Eye (tissue), 1 donor: ENCODE measurements around the gene OVOL3.
"Not testable (repeated sequence)": the region's sequence is repeated elsewhere in the genome, so short reads cannot be mapped to it uniquely, and the experiment has no call there.

ENCODE experiments used
- DNase-seq: peaks from one replicate; pipeline ENCODE4 v3.0.0-alpha.2; 2015

OVOL3 gene

GRCh38 chr19:36110487-36111199, at the start of gene OVOL3:
OVOL3 (plus strand) TSS chr19:36111143; CDS start chr19:36111203, 60 bp downstream.
- DNase-seq = no peak

GRCh38 chr19:36061367-36061766, 49.6 kb upstream of the OVOL3 start:
- DNase-seq = no peak

- DNase-seq = no peak
These were observed 46.1 kb upstream of the OVOL3 start for GRCh38 chr19:36064826-36065225.

GRCh38 chr19:36067681-36068080, 43.3 kb upstream of the OVOL3 start:
- no peak for DNase-seq

GRCh38 chr19:36068810-36069499, 42.0 kb upstream of the OVOL3 start:
- not testable (repeated sequence) for DNase-seq

GRCh38 chr19:36072081-36072480, 38.9 kb upstream of the OVOL3 start:
- no peak for DNase-seq

- DNase-seq = no peak
These were observed 37.6 kb upstream of the OVOL3 start for GRCh38 chr19:36073121-36073876.

GRCh38 chr19:36079389-36079945, 31.5 kb upstream of the OVOL3 start:
- DNase-seq = no peak

- DNase-seq = no peak
These were observed 29.6 kb upstream of the OVOL3 start for GRCh38 chr19:36081385-36081784.

GRCh38 chr19:36081894-36082293, 29.0 kb upstream of the OVOL3 start:
- DNase-seq = no peak

- DNase-seq = no peak
These were observed 28.0 kb upstream of the OVOL3 start for GRCh38 chr19:36082916-36083315.

GRCh38 chr19:36084231-36085009, 26.5 kb upstream of the OVOL3 start:
- no peak for DNase-seq

- no peak for DNase-seq
These were observed 24.6 kb upstream of the OVOL3 start for GRCh38 chr19:36086326-36086725.

- DNase-seq = no peak
These were observed 21.1 kb upstream of the OVOL3 start for GRCh38 chr19:36089847-36090246.

- no peak for DNase-seq
These were observed 19.8 kb upstream of the OVOL3 start for GRCh38 chr19:36090910-36091695.

GRCh38 chr19:36092566-36092965, 18.4 kb upstream of the OVOL3 start:
- DNase-seq = no peak

GRCh38 chr19:36093146-36093662, 17.7 kb upstream of the OVOL3 start:
- no peak for DNase-seq

- DNase-seq = no peak
These were observed 17.3 kb upstream of the OVOL3 start for GRCh38 chr19:36093687-36094086.

- no peak for DNase-seq
These were observed 13.9 kb upstream of the OVOL3 start for GRCh38 chr19:36097036-36097435.

GRCh38 chr19:36099166-36099785, 11.7 kb upstream of the OVOL3 start:
- no peak for DNase-seq

GRCh38 chr19:36100476-36100875, 10.5 kb upstream of the OVOL3 start:
- no peak for DNase-seq
